ENCODE results near the gene SLC9A7.

DNA sequence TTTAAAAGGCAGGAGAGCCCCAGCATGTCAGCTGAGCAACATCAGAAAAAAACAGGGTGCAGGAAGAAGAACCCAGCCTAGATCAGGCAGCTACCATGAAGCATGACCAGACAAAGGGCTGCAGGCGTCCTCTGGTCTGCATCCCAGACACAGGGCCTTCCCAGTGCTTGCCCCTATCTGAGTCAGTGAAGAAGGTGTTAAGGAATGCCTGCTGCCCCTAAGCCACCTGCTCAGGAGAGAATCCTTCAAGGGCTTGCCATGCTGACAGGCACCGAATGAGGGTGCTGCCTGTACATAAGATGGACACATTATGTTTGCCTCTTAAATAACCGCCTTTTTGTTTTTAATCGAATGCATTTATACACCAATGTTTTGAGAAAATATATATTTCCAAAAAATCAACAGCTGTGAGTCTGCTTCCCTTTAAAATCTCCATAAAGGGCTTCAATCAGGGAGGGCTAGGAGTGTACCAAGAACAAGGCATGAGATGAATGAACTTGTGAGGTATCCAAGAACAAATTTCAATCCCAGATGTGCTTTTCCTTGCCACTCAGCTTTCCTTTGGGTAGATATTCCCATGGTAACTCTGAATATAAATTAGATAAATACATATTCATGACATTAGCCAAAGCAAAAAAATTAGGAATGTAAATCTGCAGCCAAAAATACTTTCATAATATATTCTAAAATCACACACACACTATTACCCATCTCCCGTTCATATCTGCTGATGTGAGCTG is 85.1 kb downstream of the SLC9A7 start:
- no peak for TF ChIP-seq POLR2AphosphoS5 (IDR thresholded peaks at IDR 0.05; ENCODE audit: low read depth, low read length)
- no peak for TF ChIP-seq POLR2A (IDR thresholded peaks at IDR 0.05; ENCODE audit: low read depth, low read length)
